SIG-M5 treated with dmso at 0.1 percent for 504 hours (cell line): Measurements from ENCODE around the gene SFXN5.

Source experiments
- DNase-seq: peaks from one replicate; lab custom pipeline; 2025; ENCODE audit not compliant: unreplicated experiment; lab: John Stamatoyannopoulos, UW

SFXN5 gene

DNA sequence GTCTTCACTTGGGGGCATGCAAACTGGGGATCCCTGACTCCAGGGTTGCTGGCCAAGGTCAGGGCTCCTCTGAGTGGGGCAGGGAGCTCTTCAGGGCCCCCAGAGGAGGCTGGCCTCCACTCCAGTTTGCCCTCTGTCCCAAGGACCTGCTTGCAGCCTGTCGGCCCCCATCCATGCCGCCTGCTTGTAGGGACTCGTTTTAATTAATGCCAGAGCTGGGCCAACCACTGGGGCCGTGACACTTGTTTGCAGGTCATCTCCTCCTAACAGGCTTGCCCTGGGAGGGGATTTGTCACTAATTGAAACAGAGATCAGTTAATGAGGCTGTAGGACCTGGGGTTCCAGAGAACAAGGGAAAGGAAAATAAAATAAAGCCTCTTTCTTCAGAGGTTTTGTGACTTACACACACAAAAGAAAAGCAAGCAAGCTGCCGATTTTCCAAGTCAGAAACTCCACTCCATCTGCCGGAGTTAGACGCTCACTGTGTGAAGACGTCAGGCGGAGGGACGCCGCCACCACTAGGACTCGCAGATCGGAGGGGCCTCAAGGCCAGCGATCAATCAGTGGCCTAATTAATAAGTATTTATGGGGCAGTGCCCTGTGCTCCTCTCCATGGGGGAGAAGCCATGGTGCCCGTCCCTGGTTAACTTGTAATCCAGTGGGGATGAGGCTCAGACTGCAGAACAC lies 75.9 kb downstream of the SFXN5 start:
- no peak for DNase-seq

DNA sequence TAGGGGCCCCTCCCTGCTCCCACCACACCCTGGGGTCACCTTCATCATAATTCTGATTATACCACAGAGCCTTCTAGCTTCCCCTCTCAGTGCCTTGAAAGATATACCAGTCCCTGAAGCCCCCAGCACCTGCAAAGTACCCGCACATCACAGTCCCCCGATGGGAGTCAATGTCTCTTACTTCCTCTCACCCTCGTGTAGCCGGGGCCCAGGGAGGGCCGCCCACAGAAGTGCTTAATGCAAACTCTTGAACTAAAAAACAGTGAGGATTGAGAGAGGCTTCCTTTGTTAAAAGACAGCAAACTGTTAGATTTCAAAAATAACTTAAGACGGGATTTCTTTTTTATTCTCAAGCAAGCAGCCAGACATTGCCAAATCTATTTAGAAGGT lies 76.5 kb downstream of the SFXN5 start:
- DNase-seq: no peak

DNA sequence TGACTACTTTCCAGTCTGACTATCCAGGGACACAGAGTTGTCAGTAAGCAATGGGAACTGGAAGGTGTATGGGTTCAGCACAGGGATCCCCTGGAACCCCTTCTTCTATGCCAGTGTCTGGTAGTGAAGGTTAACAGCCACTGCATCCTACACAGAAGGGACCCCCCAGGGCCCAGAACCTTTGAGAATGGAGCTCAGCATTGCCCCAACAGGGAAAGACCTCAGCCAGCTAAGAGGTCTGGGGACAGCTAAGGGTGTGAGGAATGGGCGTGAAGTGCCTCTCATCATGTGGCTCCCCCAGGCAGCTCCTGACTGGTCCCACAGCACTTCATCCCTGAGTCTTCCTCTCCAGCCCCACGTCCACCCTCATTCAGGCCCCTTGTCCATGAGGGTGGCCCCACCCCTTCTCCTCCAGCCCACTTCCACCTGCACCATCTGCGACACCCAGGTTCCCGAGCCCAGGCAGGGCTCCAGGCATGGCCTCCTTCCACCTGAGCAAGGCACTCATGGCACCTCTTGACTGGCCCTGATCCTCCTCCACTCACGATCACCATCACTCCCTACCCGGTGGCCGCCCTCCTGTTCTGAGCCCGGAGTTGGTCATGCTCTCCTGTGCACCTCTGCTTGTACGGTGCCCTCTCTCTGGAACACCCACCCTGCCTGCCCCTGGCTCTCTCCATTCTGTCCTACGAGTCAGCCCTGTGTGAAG lies 77.1 kb downstream of the SFXN5 start:
- DNase-seq: no peak

DNA sequence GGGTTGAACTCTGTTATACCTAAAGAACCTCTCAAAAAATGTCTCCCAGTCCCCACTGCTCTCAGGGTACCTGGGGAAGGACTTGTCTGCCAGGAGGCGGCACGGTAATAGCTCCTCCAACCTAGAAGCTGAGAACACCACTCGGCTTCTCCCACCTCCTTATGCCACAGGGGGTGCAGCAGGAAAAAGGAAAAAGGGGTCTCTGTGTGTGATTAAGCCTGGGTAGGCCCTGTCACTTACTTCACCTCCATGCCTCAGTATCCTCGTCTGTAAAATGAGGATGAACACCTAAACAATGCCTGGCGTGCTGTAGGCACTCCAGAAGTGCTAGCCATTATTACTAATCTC lies 77.6 kb downstream of the SFXN5 start:
- DNase-seq: no peak

DNA sequence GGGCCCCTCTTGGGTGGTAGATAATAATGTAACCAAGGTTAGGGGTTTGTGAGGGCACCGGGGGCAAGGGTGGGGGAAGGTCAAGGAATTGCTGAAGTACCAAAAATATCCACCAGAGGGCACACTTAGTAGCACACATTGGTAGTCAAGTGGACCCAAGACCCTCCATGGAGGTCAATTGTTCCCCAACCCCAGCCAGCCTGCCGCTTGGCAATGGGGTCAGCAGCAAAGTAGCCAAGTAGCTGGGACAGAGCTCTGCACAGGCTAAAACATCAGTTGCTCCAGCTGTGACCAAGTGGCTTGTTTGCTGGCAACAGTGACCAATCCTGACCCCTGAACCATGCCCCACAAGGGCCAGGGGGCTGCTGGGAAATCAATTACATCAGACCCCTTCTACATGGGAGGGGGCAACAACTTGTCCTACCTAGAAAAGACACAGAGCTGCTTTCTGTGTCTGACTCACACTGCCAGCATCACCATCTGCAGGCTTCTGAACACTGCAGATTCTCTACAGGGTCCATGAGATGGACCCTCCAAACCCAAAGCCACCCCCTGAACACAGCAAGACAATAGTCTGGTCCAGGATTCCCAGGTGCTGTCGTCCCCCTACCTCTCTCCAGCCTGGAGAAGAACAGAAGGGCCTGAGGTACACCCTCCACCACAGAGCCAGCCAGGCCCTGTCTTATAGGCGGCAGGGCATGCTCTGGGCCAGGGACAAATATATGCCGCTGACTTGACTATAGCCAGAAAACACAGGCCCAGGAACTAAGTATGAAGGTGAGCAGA lies 78.2 kb downstream of the SFXN5 start:
- peak; percentile 14 for DNase-seq

DNA sequence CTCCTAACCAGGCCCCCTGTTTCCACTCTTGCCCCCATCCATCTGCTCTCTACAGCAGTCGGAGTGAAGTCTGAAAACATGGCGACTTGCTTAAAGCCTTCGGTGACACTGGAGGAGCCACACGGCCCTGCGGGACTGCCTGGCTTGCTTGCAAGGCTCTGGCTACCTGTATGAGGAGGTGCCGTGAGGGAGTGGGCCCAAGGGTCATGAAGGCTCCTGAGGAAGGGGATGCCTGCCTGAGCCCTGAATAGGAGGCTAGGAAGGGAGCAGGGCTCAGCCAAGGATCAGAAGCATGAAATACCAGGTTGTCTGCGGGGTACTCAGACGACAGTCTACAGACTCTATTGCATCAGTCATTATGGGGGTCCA lies 78.8 kb downstream of the SFXN5 start:
- no peak for DNase-seq

DNA sequence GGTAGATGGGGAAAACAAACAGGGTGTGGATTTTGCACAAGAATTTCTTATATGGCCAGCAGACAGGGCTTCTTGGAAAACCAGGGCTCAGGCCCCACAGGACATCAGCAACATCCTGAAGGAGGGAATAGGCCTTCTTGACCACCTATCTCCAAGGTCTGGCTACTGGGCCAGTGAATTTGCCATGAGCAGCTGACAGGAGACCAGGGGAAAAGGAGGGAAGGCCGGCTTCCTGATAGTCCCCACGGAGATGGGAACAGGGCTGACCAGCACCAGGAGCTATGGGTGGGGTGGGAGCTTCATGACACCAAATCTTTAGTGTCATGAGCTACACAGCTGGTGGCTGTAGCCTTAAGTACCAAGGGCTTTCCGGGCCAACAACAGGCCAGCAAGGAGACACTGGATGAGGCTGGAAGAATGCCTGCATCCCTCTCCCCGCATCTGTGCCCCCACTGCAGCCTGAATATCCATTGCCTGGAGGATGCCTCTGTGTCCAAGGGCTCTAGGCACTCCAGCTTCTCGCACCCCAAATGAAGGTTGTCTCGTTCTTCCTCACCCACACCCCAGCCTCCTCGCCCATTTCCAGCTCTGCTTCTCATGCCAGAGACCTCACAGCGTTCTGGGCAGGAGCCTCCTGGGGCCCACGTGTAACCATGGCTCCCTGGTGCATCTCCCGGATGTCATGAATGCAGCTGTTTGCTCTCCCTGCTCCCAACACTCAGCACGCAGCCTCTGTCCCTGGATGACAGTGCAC lies 79.4 kb downstream of the SFXN5 start:
- DNase-seq: no peak

DNA sequence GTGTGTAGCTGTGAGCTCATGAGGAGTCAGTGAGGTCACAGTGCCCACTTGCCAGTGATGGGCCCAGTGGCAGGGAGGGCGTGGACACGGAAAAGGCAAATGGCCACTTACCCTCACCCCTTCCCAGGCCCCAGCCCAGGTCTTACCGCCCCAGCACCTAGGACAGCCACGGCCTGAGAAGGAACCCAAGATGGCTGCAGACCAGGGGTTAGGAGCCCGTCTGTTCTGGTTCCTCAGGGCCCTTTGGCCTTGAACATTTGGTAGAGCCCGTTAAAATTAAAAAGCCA lies 80.1 kb downstream of the SFXN5 start:
- no peak for DNase-seq

DNA sequence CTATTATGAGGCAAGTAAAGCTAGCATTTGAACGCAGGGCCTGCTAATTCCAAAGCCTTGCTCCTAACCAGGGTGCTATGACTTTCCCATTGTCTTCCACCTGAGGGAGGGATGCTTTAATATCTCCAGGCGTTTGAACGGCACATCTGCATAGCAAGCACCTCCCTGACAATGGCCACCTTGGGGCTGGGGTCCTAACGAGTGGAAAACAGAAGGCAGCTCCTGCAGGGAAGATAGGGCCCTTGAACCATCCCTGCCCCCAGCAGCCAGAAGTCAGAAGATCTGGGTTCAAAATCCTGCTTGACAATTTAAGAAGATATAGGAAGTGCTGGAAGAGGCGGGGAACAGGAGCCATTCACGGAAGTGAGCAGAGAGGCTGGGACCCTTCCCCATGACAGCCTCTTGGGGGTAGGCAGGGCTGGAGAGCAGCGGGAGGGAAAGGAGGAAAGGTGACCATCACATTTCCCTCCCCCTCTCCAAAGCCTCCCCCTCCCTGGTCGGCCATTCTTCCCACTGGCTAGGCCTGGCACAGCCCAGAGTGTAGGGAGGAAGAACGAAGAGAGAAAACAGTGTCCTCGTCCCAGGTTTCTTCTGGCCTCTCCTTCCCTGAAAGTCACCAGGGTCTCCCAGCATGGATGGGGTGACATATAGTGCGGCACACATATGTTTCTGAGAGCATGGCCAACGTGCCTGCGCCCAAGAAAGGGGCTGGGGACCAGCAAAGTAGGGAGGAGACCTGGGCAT lies 80.6 kb downstream of the SFXN5 start:
- no peak for DNase-seq

DNA sequence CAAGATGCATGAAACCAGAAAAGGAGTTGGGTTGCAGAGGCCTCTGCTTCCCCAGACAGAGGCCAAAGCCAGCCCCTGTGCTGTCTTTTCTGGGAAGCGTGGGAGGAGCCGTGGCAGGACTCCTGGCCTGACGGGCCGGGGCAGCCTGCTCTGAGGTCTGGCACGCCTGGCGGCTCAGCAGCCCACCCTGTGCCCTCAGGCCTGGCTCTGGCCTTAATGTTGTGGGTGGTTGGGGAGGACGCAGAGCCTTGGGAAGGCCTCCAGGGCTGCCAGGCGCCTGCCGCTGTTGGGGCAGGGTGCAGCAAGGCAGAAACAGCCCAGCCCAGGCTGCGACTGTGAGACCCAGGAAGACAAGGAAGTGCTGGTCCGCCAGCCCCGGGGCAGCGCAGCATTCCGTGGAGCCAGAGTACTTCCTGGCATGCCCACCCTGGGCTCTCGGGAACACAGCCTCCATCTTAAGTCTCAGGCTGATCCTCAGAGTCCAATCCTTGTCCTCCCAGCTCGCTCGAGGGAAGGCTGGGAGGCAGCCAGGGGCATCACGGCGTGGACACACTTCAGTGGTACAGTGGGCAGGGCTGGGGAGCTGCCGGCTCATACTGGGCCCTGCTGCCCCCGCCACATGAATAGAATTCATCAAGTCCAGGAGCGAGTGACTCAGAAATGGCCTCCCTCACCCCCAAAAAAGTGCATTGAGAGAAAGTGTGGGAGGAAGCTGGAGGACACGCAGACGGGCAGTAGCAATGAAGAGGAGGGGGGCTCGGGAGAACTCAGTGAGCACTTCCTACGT lies 81.5 kb downstream of the SFXN5 start:
- no peak for DNase-seq

DNA sequence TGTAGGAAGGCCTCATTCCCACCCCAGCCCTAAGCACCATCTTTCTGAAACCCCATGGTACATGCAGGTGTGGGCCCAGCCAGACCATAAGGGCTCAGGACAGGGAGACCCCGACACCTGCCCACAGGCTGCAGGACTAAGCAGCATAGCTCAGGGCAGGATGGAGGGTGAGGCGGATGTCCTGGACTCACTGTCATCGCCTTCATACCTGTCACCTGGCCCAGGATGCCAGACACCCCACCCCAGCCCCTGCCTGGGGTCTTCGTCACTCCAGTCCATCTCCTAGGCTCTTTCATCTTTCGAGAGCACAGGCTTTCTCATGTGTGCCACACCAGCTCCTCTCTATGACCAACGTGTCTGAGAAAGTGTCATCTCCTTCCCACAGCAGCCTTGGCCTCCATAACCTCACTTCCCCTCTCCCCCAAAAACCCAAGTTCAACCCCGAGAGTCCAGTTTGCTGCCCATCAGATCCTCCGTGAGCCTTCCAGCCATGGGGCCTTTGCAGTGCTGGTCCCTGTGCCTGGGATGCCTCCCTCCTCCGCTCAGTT lies 82.7 kb downstream of the SFXN5 start:
- no peak for DNase-seq

DNA sequence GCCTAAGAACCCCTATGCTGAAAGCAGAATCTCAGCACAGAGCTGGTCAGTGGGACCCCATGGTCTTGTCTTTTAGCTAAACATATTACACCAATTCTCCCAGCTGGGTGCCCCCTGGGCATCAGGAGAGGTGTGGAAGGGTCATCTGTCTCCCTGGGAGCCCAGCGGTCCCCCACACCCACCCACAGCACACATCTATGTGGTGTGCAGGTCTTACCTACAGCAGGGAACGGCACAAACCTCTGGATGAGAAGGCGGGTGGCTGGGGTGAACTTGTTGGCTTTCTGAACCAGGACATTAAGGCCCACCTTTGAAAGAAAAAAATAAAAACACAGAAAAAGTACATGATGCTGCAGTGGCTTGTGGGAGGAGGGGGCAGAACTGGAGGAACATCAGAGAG lies 83.5 kb downstream of the SFXN5 start:
- no peak for DNase-seq

DNA sequence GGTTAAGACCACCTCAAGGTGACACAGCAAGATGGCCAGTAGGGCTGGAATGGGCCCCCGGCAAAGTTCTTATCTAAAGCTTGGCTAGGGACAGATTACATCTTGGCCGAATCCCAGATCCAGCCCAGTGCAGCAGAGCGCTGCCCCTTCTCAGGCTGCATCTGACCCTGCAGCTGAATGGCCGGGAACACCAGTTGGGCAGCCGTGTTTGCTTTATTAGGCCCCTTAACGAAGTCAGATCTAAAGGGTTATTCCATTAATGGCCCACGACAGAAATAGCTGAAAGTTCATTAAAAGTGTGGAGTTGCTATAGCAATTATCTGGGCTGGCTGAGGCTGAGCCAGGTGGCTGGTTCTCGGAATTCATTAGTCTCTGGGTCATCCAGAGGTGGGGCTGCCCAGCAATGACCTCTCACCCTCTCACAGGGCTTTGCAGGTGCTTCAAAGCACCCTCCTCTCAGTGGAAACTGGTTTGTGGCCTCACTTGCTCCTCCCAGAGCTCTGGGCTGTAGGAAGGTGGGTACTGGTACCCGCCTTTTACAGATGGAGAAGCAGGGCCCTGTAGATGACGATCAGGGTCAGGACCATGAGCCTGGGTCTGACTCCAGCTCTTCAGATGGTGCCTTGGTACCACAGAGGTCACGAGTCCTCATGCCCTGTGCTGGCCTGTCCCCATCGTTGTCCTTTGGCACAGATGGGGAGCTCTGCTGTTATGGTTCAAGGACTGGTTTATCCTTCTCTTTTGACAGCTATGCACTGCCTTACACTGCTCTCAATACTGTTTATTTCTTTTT lies 85.4 kb downstream of the SFXN5 start:
- DNase-seq: peak; percentile 26

DNA sequence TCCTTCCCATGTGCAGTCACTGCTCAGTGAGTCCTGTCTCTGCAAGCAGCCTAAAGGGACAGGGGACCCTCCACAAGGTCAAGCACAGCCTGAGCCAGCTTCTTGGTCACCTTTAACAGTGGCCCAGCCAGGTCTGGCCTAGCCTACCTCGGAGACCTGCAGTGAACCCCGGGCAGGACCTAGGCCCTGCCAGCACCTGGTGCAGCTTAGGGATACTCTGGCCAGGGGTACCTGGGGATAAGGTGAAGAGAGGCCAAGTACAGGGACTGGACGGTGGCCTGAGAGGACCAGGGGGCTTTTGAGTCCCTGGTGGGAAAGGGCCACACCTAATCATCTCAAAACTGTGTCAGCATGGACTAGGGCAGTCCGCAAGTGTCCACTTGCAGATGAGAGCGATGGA lies 86.4 kb downstream of the SFXN5 start:
- DNase-seq: no peak

DNA sequence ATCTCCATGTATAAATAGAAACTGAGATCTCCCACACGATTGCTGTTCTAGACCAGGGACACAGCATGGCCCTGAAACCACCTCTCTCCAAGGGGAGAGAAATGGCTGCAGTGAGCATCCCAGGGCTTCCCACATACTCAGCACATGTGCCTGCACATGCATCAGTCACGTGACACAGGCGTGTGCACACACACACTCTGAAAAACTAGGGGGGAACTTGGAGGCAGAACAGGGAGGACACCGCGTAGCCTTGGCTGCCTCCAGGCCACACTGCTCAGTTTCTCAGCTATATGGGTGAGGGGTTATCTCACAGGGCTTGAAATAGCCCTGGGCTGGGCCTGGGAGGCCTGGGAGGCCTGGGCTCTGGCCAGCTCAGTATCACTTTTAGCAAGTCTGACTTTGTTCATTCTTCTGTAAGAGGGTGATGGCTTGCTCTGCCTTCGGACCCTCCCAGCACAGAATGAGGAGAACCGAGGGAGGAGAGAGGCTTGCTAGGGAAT lies 87.3 kb downstream of the SFXN5 start:
- DNase-seq: no peak

DNA sequence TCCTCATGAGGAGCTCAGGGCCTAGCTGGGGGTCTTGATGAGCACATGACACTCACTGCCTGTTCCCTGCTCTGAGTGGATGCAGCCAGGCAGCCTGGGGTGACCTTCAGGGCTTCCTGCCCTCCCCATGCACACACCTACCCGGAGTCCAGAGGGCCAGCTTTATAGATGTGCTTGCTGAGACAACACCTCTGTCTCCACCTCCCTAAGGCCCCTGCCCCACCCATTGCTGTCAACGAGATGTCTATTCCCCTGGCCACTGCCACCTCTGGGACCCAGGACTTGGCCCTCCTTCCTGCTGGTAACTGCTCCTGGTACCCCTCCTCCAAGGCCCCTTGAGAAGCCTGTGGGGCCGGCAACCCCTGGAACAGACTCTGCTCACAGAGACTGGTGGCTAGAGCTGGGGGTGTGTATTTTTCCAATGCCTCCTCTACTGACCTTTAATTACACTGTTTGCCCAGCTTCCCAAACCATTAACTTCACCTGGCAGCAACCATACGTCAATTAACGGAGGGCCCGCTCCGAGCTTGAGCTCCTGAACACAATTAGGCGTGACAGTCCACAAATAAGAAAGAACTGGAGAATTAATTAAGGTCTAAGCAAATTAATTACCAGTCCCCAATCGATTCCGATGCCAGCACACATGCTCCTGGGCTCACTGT lies 87.9 kb downstream of the SFXN5 start:
- DNase-seq: no peak

DNA sequence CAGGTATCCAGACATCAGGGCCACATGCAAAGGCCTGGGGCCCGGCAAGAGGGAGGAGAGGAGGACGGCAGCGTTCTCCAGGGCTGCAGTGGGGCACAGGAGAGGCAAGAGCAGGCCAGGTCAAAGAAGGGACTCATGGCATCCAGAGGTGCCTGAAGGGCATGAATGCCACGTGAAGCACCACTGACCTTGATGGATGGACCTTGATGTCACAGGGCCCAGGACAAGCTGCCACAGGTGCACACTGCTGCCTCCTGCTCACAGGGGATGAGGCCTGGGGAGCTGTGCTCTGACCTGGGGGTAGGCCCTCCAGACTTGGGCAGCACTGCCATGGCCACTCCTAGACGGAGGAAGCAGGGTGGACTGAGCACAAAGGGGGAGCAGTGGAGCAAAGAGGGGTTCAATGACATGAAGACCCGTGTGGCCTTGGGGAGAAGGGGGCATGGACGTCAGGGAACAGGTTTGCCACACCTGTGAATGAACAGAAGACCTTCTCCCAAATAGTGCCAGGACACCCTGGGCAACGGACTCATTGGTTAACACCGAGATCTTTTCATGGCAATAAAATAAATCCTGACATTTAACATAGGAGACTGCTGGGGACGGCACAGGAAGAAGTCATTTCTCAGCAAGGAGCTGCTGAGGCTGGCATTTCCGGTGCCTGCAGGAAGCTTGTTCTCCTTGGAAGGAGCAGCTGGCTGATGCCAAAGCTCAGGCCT lies 88.6 kb downstream of the SFXN5 start:
- no peak for DNase-seq

DNA sequence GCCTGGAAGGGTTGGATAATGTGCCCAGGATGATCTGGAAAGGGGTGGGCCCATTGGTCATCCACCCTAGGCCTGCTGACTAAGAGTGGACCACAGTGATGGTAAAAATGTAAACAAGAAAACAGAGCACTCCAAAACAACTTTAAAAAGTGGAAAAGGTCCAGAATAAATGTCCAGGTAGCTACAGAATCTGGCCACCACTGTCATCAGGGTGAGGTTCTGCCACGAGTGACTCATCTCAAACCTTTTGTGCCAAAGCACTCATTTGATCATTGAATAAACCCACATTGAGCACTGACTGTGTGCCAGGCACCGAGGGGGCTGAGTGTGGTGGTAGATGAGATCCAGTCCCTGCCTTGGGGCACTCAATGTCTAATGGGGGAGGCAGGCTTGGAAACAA lies 89.3 kb downstream of the SFXN5 start:
- DNase-seq: no peak
